GM19455 (cell line): Measurements from ENCODE around the gene SHANK2.
"Not testable (repeated sequence)": the region's sequence is repeated elsewhere in the genome, so short reads cannot be mapped to it uniquely, and the experiment has no call there.

ENCODE experiments used
- ATAC-seq: cut with Tn5 transposase; IDR thresholded peaks from one replicate; pipeline ENCODE4 v1.9.1; 2021; ENCODE audit not compliant: unreplicated experiment

SHANK2 gene

GRCh38 chr11:71245601-71246391 is 6.6 kb downstream of the SHANK2 start:
- ATAC-seq, result no peak

- ATAC-seq, result no peak
Observed at GRCh38 chr11:71244116-71244810, 8.1 kb downstream of the SHANK2 start.

DNA sequence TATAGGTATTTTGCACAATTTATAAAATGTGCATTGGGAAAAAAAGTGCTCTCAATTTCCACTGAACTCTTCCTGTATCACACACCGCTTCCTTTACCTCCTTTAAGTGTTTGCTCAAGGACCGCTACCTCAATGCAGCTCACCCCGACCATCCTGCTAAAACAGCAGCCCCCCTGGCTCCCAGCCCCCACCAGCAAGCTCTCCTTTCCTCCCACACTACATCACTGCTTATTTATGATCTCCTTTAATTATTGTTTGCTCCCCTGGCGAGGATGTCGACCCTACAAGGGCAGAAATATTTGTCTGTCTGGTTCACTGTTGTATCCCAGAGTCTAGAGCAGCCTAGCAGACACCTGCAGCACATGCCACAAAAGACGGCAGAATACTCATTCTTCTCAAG is 10.0 kb downstream of the SHANK2 start:
- no peak for ATAC-seq

GRCh38 chr11:71241721-71242259 is 10.6 kb downstream of the SHANK2 start:
- ATAC-seq, result no peak

DNA sequence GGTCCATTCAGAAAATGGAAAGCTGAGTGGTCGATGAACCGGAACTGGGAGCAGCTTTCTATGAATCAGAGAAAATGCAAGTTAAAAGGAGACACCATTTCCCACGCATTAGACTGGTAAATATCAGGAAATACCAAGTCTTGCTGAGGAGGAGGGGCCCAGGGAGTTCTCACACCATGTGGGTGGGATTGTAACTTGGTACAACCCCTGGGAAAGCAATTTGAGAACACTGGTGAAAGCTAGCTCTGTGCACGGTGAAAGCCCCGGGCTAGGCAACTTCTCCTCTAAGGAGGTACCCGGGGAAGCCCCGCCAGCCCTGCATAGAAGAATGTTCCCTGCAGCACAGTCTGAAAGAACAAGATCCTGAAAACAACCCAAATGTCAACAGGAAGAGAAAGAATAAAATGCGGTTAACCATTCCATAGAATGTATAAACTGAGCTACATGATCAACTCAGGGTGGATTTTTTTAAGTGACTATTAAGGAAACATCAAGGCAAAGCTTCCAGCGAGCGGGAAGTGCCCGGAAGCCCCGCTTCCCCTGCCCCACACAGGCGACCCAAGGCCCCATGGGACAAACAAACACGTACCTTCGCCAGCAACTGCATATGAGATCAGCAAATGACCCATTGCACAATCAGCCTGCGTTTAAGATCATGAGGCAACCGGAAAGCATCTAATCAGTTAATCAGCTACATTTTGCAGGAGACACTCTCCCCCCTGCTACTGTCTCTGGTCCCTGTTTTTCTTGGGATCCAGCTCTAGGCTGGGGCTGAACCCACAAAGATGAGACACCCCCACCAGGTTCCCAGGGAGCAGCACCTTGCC is 11.3 kb downstream of the SHANK2 start:
- ATAC-seq, result no peak

GRCh38 chr11:71240061-71240690 is 12.2 kb downstream of the SHANK2 start:
- ATAC-seq, result no peak

GRCh38 chr11:71239581-71239980 is 12.8 kb downstream of the SHANK2 start:
- no peak for ATAC-seq

GRCh38 chr11:71238941-71239340 is 13.4 kb downstream of the SHANK2 start:
- ATAC-seq, result no peak

DNA sequence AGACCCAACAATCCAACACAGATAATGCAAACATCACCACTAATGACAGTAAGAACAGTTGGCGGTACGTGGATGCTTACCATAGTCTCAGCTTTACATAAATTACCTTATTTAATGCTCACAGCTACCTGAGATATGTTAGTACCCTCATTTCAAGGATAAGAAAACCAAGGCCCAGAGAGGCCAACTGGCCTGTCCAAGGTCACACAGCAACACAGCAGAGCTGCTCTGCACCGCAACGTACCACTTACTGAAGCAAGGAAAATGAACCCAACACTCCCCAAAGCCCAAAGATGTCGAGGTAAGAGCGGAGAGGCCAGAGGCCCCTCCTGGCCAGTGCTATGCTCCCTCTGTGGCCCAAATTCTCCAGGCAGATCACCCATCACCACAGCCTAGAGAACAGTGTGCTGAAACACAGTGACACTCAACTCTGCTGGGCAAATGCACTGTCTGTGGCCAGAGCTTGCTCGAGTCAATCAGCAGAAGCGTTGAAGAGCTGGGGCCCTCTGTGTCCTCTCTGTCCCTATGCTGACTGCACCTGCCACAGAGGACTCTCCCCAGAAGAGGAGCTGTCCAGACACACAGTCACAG is 14.0 kb downstream of the SHANK2 start:
- ATAC-seq, result no peak

DNA sequence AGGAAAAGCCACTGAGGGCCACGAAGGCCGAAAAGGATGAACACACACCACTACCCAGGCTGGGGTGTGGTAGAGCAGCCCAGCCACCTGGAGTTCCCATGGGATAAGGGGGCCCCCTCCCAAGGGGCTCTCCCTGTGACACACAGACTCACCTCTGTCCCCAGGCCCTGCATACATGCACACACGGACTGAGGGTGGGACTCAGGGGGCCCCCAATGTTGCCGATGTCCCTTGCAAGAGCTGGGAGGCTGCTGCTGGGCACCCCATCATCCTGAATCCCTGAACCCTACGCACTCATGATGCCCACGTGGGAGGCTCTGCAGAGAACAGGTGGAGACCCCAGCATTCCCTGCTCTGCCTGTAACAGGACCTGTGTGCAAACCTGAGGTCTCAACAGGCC is 14.5 kb downstream of the SHANK2 start:
- ATAC-seq, result no peak

GRCh38 chr11:71236836-71237475 is 15.4 kb downstream of the SHANK2 start:
- no peak for ATAC-seq

DNA sequence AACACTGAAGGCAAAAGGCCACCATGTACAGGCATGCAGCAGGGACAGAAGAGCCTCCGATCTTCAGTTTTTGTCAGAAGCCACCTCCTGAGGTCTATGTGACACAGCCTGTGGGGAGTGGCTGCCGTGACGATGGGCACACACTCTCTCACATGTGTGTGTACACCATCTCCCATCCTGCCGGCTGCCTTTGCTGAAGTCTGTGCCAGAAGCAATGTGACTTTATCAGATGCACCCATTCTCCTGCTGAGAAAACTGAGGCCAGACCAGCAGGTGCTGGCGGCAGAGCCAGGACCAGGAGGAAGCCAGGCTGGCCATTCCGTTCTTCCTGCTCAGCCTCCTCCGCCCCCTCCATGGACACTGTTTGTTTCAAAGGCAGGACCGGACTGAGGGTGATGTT is 16.7 kb downstream of the SHANK2 start:
- ATAC-seq, result no peak

DNA sequence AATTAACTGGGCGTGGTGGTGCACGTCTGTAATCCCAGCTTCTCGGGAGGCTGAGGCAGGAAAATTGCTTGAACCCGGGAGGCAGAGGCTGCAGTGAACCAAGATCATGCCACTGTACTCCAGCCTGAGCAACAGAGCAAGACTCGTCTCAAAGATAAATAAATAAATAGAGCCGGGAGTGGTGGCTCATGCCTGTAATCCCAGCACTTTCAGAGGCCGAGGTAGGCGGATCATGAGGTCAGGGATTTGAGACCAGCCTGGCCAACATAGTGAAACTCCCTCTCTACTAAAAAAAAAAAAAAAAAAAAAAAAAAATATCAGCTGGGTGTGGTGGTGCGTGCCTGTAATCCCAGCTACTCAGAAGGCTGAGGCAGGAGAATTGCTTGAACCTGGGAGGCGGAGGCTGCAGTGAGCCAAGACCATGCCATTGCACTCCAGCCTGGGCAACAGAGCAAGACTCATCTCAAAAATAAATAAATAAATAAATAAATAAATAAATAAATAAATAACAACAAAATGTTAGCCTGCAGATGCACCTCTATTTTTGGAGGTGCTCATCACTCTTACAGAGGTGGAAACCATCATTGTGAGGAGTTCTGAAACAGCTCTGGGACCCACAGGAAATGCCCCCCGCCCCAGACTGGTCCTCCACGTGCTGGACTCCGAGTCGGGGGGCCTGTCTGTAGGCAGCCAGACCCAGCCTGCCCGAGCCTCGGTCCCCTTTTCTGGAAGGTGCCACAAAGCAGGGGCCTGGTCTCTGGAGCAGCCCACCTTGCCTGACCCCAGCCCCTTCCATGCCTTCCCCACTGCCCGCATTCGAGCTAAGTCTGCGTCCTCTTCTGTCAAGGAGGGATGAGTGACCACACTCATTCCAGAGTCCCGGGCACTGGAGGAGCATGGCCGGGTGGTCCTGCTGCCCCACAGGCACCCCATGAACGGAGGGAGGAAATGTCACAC is 18.2 kb downstream of the SHANK2 start:
- not testable (repeated sequence) for ATAC-seq

DNA sequence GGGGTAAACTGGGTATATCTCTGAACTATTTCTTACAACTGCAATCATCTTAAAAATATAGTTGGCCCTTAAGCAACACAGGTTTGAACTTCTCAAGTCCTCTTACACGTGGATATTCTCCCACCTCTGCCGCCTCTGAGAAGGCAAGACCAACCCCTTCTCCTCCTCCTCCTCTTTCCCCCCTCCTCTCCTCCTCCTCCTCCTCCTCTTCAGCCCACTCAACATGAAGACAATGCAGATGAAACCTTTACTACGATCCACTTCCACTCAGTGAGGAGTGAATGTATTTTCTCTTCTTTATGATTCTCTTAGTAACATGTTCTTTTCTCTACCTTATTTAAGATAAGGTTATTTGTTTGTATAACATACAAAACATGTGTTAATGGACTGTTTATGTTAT is 20.0 kb downstream of the SHANK2 start:
- ATAC-seq, result no peak

GRCh38 chr11:71228961-71229360 is 23.4 kb downstream of the SHANK2 start:
- no peak for ATAC-seq

- ATAC-seq, result no peak
Observed at GRCh38 chr11:71227058-71227659, 25.2 kb downstream of the SHANK2 start.

DNA sequence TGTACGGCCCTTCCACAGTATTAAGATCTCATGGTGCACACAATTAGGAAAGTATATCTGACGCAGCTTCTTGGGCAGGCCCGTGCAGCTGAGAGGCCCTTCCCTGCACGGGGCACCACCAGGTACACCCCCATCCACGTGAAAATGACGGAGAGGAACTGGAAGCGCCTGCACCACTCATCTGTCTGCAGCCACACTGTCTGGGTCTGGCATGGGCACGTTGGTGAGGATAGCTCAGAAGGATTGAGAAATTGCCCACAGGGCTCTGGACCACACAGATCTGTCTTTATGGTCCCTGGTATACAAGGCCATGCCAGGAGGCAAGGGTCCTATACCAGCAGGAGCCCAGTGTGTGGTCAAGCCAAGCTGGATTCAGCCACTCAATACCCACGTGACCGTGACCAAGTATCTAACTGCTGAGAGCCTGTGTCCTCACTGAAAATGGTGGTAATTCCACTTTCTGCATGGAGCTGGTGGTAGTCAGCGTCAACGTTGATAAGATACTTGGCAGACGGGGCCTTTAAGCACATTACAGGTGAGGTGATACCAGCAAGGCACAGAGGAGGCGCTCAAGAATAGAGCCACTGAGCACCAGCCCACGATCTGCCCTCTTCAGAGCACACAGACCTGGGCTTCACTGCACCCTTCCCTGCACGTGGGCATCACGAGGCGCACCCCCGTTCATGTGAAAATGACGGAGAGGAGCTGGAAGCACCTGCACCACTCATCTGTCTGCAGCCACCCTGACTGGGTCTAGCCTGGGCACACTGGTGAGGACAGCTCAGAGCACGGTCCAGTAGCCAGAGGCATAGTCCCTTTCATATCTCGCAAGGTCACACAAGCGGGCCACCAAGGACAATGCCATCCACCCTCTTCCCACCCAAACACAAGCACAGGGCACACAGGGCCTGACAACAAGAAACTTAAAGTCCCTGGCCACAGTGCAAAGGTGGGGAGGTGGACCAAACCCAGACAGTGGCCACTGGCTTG is 28.4 kb downstream of the SHANK2 start:
- ATAC-seq, result no peak
